ENCODE data around the gene ATOSB. TPM values are rescaled to one million over a fixed set of nuclear protein-coding genes. Genes with fewer than 3 reads are reported as not detected.

ATOSB gene
- total RNA-seq, 3 donors from 2014 or later: 32.3 to 35.0 (median 32.9) TPM

DNA sequence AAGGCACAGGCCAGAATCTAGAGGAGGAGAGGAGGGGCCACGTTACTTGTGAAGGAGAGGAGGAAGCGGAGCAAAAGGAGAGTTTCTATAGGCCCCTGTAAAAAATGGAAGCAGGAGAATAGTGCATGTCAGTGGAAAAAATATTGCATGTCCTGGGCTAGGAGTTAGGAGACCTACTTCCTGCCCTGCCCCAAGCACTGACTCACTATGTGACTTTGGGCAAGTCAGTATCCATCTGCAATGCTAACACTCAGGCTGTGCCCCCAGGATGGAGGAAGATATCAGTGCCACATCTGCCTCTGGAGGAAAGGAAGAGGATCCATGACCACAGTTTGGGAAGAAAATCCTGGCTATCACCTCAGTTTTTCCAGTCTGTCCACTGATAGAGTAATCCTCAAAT lies 26.2 kb downstream of the ATOSB start:
- ATAC-seq: no peak
- H3K4me1 ChIP-seq (ENCODE audit: low read depth): no peaks in the 10 kb centered on the region
- intact Hi-C loops (cut with DNase I, micrococcal nuclease): no loop called here
- no peaks in the 10 kb centered on the region for H3K9me3 ChIP-seq
- no peak for DNase-seq
- peaks cover 9% of the 10 kb centered on the region for H3K36me3 ChIP-seq (ENCODE audit: low read depth)
- TF ChIP-seq, protein P1, sequence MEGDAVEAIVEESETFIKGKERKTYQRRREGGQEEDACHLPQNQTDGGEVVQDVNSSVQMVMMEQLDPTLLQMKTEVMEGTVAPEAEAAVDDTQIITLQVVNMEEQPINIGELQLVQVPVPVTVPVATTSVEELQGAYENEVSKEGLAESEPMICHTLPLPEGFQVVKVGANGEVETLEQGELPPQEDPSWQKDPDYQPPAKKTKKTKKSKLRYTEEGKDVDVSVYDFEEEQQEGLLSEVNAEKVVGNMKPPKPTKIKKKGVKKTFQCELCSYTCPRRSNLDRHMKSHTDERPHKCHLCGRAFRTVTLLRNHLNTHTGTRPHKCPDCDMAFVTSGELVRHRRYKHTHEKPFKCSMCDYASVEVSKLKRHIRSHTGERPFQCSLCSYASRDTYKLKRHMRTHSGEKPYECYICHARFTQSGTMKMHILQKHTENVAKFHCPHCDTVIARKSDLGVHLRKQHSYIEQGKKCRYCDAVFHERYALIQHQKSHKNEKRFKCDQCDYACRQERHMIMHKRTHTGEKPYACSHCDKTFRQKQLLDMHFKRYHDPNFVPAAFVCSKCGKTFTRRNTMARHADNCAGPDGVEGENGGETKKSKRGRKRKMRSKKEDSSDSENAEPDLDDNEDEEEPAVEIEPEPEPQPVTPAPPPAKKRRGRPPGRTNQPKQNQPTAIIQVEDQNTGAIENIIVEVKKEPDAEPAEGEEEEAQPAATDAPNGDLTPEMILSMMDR (IDR thresholded peaks at IDR 0.05): no peak
- no peak overlapping the region for H3K4me3 ChIP-seq

DNA sequence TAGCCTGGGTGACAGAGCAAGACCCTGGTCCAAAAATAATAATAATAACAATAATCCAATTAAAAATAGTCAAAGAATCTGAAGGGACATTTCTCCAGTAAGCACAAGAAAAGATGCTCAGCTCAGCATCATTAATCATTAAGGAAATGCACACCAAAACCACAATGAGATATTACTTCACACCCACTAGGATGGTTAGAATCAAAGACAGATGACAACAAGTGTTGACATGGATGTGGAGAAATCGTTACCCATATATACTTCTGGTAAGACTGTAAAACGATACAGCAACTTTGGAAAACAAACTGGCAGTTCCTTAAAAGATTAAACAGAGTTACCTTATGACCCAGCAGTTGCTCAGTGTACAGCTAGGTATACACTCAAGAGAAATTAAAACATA lies 30.6 kb downstream of the ATOSB start:
- ATAC-seq (no peak), DNase-seq (no peak)
- peaks cover 9% of the 10 kb centered on the region for H3K36me3 ChIP-seq (ENCODE audit: low read depth)
- H3K4me3 ChIP-seq: no peak overlapping the region
- H3K4me1 ChIP-seq (ENCODE audit: low read depth): no peaks in the 10 kb centered on the region
- intact Hi-C loops (cut with DNase I, micrococcal nuclease): no loop called here
- TF ChIP-seq, protein P1 (IDR thresholded peaks at IDR 0.05): no peak
- H3K9me3 ChIP-seq: no peaks in the 10 kb centered on the region

DNA sequence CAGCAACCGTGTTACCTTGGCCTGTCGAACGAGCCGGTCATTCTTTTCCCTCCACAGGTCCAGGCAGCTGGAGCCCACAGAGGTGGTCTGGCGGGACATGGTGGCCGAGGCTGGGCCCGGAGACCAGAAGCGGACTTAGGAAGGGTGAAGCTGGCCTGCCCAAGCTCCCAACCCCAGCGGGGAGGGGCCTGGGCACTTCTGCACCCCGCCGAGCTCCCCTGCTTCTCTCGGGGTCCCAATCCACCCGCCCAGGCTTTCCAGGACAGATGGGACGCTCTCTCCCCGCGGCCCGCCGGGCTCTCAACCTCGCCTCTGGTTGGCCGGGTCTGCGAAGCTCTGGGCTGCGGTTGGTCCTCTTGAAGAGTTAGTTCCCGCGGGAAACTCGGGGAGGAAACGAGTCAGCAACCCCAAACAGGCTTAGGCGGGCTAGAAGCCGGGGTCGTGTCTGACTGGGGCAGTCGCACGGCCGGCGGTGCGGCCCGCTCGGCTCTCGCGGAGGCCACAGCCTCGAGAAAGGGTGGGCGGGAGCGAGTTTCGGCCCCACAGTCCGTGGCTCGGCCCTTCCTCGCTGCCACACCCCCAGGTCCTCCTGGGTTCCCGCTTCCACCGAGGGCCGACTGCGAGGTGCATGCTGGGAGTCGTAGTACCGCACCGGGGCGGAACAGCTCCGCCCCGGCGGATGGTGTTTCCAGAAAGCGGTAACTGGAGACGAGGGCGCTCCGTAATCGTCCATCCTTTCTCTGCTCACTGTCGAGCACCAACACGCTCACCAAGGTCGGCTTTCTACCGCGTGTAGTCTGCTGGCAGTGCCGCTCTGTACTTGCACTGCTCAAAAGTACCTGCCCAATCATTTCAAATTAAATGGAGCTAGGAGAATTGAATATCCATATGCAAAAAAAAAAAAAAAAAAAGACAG lies 36.0 kb downstream of the ATOSB start, which contains the start of gene FANCG:
FANCG (minus strand) TSS at position 517 of the 916 bp plus-strand sequence; CDS start at position 99, 418 bp downstream.
- H3K4me1 ChIP-seq (ENCODE audit: low read depth): peaks cover 10% of the 10 kb centered on the region
- ATAC-seq (peak; percentile 98), DNase-seq (peak; percentile 92 to 94 (median 93))
- peak within 1 kb of the TSS; percentile 40 for H3K4me3 ChIP-seq
- no peaks in the 10 kb centered on the region for H3K36me3 ChIP-seq (ENCODE audit: low read depth)
- intact Hi-C loops (cut with DNase I, micrococcal nuclease): no loop called here
- TF ChIP-seq, protein P1 (IDR thresholded peaks at IDR 0.05): no peak
- no peaks in the 10 kb centered on the region for H3K9me3 ChIP-seq

DNA sequence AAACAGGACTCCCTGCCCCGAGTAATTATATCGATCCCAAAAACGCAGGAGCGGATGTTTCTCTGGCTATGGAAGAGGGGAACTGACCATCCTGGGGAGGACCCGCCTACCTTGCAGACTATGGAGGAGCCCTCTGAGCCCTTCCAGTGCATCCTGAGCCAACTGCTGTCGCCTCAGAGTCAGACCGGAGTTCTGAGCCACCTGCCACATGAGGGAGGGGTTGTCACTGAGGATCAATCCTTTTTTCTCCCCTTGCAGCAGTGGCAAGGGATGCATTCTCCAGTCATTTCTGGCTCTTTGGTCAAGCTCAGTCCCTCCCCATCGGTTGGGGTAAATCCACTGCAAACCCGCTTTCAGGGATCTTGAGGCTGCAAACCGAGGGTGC lies 36.6 kb downstream of the ATOSB start:
- TF ChIP-seq, protein P1 (IDR thresholded peaks at IDR 0.05): no peak
- intact Hi-C loops (cut with DNase I, micrococcal nuclease): no loop called here
- Histone ChIP-seq H3K36me3 (ENCODE audit: low read depth) (no peaks in the 10 kb centered on the region), H3K4me1 (ENCODE audit: low read depth) (peaks cover 10% of the 10 kb centered on the region), H3K9me3 (no peaks in the 10 kb centered on the region), H3K4me3 (peak overlapping the region; percentile 40)
- ATAC-seq (peak; percentile 6), DNase-seq (no peak)

DNA sequence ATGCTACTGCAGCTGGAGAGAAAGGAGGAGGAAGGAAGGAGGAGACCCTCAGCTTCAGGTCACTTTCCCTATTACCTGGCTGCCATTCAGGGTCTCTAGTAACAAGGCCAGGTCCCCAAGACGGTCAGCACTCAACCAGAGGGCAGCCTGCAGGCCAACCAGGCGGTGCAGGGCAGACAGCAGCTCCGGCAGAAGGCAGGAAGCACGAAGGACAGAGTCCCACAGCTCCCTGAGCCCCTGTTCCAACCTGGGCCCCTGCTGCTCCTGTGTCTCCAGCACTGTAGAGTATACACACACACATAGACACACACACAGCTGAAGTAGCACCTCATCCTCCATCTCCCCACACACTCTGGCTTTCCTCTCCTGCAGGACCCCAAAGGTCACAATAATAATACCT lies 37.6 kb downstream of the ATOSB start:
- TF ChIP-seq, protein P1 (IDR thresholded peaks at IDR 0.05): no peak
- no peaks in the 10 kb centered on the region for H3K9me3 ChIP-seq
- DNase-seq (no peak), ATAC-seq (no peak)
- peaks cover 10% of the 10 kb centered on the region for H3K4me1 ChIP-seq (ENCODE audit: low read depth)
- no peaks in the 10 kb centered on the region for H3K36me3 ChIP-seq (ENCODE audit: low read depth)
- no peak overlapping the region for H3K4me3 ChIP-seq
- intact Hi-C loops (cut with DNase I, micrococcal nuclease): no loop called here

All from mucosa of descending colon (tissue), 3 donors.